Kidney (tissue), 14 donors: Measurements from ENCODE around the gene TBC1D1. TPM values are rescaled to one million over a fixed set of nuclear protein-coding genes. Genes with fewer than 3 reads are reported as not detected.

Experiments
- DNase-seq, 5 donors: peaks; one replicate each; pipeline ENCODE4 v3.0.0-alpha.2; 2013 to 2020
- FAIRE-seq: peaks from 2 replicates; lab custom pipeline; 2012; peaks lifted over from hg19 to GRCh38; lab: Jason Lieb, UNC
- H3K27ac ChIP-seq, 2 donors: one replicate each; pipeline ENCODE4 v1.7.0; 2013; ENCODE audit warnings: low read depth in 2 of 2, low read length in 2 of 2, inconsistent platforms in 1 of 2
- H3K27me3 ChIP-seq: one replicate; pipeline ENCODE4 v1.7.1; 2013; ENCODE audit warnings: low read length, inconsistent platforms; ENCODE audit not compliant: control insufficient read depth, insufficient read depth
- H3K36me3 ChIP-seq, 3 donors: one replicate each; pipeline versions ENCODE4 v1.7.0 to v1.7.1; 2013; ENCODE audit warnings: low read length in 3 of 3, control low read depth in 1 of 3, inconsistent platforms in 1 of 3; ENCODE audit not compliant: insufficient read depth in 3 of 3, control insufficient read depth in 2 of 3
- H3K4me1 ChIP-seq, 3 donors: one replicate each; pipeline versions ENCODE4 v1.7.0 to v1.7.1; 2013; ENCODE audit warnings: low read length in 3 of 3, inconsistent platforms in 1 of 3, low read depth in 1 of 3; ENCODE audit not compliant: control insufficient read depth in 2 of 3, insufficient read depth in 2 of 3
- H3K4me3 ChIP-seq, 3 donors: one replicate each; pipeline versions ENCODE4 v1.7.0 to v1.8.1; 2013; ENCODE audit warnings: low read length in 3 of 3, control low read depth in 1 of 3, inconsistent platforms in 1 of 3
- H3K9ac ChIP-seq, 3 donors: one replicate each; pipeline versions ENCODE4 v1.7.0 to v1.7.1; 2013; ENCODE audit warnings: low read length in 3 of 3, control low read depth in 1 of 3, inconsistent platforms in 1 of 3
- H3K9me3 ChIP-seq, 3 donors: one replicate each; pipeline versions ENCODE4 v1.7.0 to v1.7.1; 2013; ENCODE audit warnings: low read length in 3 of 3, control low read depth in 1 of 3, inconsistent platforms in 1 of 3; ENCODE audit not compliant: control insufficient read depth in 2 of 3, insufficient read depth in 1 of 3
- intact Hi-C: fragments of 100-400 bp; cut with DNase I; formaldehyde crosslinking; loops from one replicate; pipeline ENCODE4 v1.11.1; 2022
- polyA plus RNA-seq: library from polyadenylated mRNA; stranded (reverse); fragments of 350-450 nt; fragmentation: Illumina TruSeq; extraction: RNeasy Lipid Tissue Mini Kit (QIAGEN cat#74804); gene quantifications from one replicate; pipeline ENCODE4 v1.2.3, GENCODE V29; 2014; ENCODE audit warnings: low read depth, low replicate concordance; ENCODE audit not compliant: insufficient read depth
- total RNA-seq: library from RNA; stranded (reverse); fragmentation: NEBNext Ultra II Directional; extraction: Animal tissue kit (Norgen Biotek cat#: 25700); gene quantifications from one replicate; pipeline ENCODE4 v1.2.1, GENCODE V29; 2021
- TF ChIP-seq, protein P1 (sequence below): IDR thresholded peaks from 3 replicates; pipeline ENCODE4 v1.5.1; 2012; ENCODE audit warnings: mild to moderate bottlenecking, moderate library complexity, borderline replicate concordance; ENCODE audit not compliant: insufficient read depth; ENCODE audit errors: extremely low read depth
- donor health status: control.
- donor health status: control.
- donor health status: control.
- donor health status: control.
- donor health status: control.
- donor health status: DM: yes; HTN: yes; CAD: no.
- donor health status: Normal renal cell carcinoma (clear cell type).

TBC1D1 gene
- total and polyA plus RNA-seq, 2 donors from 2014 or later = 170 to 182 TPM

DNA sequence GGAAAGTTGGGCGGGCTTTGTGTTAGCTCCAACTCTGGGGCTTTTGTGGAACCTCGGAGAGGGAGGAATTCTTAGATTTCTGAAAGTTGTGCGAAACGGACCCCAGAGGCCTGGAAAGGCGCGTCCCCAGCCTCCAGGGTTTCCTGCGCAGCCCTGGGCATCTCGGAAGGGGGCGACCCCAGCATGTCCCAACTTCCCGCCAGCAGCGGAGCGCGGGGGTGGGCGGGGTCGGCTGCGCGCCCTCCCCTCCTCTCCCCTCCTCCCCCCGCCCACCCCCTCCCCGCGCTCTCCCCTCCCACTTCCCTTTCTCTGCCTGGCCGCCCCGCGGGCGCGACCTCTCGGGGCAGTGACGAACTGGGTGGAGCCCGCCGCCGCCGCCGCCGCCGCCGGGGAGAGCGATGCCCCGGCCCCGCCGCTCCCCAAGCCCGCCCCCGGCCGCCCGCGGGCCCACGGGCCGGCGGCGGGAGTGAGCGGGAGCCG, 86.1 kb downstream of the TBC1D1 start:
- intact Hi-C loops = no loop called here
- Histone ChIP-seq H3K27me3 (no peaks in the 10 kb centered on the region), H3K4me1 (peaks cover 3 to 40% (median 33%) of the 10 kb centered on the region in 3 donors), H3K36me3 (no peaks in the 10 kb centered on the region), H3K9me3 (no peaks in the 10 kb centered on the region), H3K4me3 (peak overlapping the region; percentile 38 to 74 (median 39)), H3K27ac (peak overlapping the region; percentile 93 to 99), H3K9ac (peak overlapping the region; percentile 14 to 85 (median 60))
- TF ChIP-seq, protein P1, sequence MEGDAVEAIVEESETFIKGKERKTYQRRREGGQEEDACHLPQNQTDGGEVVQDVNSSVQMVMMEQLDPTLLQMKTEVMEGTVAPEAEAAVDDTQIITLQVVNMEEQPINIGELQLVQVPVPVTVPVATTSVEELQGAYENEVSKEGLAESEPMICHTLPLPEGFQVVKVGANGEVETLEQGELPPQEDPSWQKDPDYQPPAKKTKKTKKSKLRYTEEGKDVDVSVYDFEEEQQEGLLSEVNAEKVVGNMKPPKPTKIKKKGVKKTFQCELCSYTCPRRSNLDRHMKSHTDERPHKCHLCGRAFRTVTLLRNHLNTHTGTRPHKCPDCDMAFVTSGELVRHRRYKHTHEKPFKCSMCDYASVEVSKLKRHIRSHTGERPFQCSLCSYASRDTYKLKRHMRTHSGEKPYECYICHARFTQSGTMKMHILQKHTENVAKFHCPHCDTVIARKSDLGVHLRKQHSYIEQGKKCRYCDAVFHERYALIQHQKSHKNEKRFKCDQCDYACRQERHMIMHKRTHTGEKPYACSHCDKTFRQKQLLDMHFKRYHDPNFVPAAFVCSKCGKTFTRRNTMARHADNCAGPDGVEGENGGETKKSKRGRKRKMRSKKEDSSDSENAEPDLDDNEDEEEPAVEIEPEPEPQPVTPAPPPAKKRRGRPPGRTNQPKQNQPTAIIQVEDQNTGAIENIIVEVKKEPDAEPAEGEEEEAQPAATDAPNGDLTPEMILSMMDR = no peak
- peak; percentile 88 to 96 (median 92) for DNase-seq
- no peak for FAIRE-seq

GRCh38 chr4:37977471-37978247, 86.8 kb downstream of the TBC1D1 start:
- Histone ChIP-seq H3K4me3 (peak overlapping the region; percentile 74 to 90 (median 88)), H3K9ac (peak overlapping the region; percentile 78 to 81 (median 79)), H3K36me3 (no peaks in the 10 kb centered on the region), H3K4me1 (peaks cover 5 to 46% (median 37%) of the 10 kb centered on the region in 3 donors), H3K9me3 (no peaks in the 10 kb centered on the region), H3K27ac (peak overlapping the region; percentile 93 to 99), H3K27me3 (no peaks in the 10 kb centered on the region)
- TF ChIP-seq, protein P1 = peak; percentile 50
- intact Hi-C loops = no loop called here
- DNase-seq = peak; percentile 76 to 93 (median 79)
- FAIRE-seq = no peak

DNA sequence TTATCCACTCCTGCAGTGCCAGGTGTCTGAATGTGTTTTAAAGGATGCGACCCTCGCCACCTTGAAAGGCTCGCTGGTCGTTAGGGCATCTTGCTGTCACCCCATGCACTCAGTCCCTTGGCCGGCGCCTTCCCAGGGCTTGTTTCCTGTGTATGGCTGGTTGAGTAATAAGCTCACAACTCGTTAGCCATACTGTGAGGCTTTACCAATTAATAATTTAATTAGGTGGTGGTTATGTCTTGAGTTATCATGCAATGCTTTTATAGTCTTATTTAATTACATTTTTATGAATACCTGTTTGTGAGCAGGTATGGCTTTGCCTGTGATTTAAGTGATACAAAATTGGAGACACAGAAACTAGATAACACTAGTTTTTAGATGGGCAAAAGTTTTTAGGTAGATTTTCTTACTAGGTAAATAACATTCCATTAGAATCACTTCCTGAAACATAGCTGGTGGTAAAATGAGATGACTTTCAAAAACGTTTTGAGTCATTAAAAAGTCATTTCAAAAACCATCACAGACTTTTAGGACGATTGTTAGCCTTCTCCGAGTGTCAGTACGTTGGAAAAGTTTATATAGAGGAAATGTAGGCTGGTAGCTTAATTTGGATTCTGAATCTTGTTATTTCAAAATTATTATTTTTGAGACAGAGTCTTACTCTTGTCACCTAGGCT, 87.5 kb downstream of the TBC1D1 start:
- peak overlapping the region; percentile 93 to 99 for H3K27ac ChIP-seq
- no peaks in the 10 kb centered on the region for H3K27me3 ChIP-seq
- TF ChIP-seq, protein P1 = no peak
- intact Hi-C loops = no loop called here
- DNase-seq (peak in 4 of 5 donors; percentile 33 to 83 (median 64)), FAIRE-seq (no peak)
- peak overlapping the region; percentile 78 to 81 (median 79) for H3K9ac ChIP-seq
- peak overlapping the region; percentile 74 to 90 (median 88) for H3K4me3 ChIP-seq
- H3K9me3 ChIP-seq = no peaks in the 10 kb centered on the region
- H3K36me3 ChIP-seq = no peaks in the 10 kb centered on the region
- H3K4me1 ChIP-seq = peaks cover 7 to 46% (median 38%) of the 10 kb centered on the region in 3 donors
